HuH-7 (cell line): ENCODE results near the gene RFX1.
"Not testable (repeated sequence)": the region's sequence is repeated elsewhere in the genome, so short reads cannot be mapped to it uniquely, and the experiment has no call there.

Experiments used
- DNase-seq: peaks from one replicate; pipeline ENCODE4 v3.0.0; 2011; ENCODE audit warnings: low spot score

The RFX1 gene

GRCh38 chr19:13978351-13979243 is 27.5 kb downstream of the RFX1 start:
- DNase-seq = no peak

- DNase-seq = no peak
These were observed 28.3 kb downstream of the RFX1 start for GRCh38 chr19:13977803-13978202.

GRCh38 chr19:13976446-13976845 is 29.7 kb downstream of the RFX1 start:
- no peak for DNase-seq

GRCh38 chr19:13975870-13976269 is 30.2 kb downstream of the RFX1 start:
- no peak for DNase-seq

- no peak for DNase-seq
These were observed 32.0 kb downstream of the RFX1 start for GRCh38 chr19:13974073-13974472.

GRCh38 chr19:13973479-13973878 is 32.6 kb downstream of the RFX1 start:
- not testable (repeated sequence) for DNase-seq

- no peak for DNase-seq
These were observed 33.6 kb downstream of the RFX1 start for GRCh38 chr19:13972368-13973155.

- DNase-seq = not testable (repeated sequence)
These were observed 34.3 kb downstream of the RFX1 start for GRCh38 chr19:13971868-13972267.

GRCh38 chr19:13969897-13970296 is 36.2 kb downstream of the RFX1 start:
- no peak for DNase-seq

- DNase-seq = no peak
These were observed 37.1 kb downstream of the RFX1 start for GRCh38 chr19:13968999-13969398.

- DNase-seq = no peak
These were observed 37.7 kb downstream of the RFX1 start for GRCh38 chr19:13968383-13968935.

- DNase-seq = not testable (repeated sequence)
These were observed 38.9 kb downstream of the RFX1 start for GRCh38 chr19:13967206-13967605.

- DNase-seq = no peak
These were observed 39.4 kb downstream of the RFX1 start for GRCh38 chr19:13966684-13967128.

GRCh38 chr19:13965926-13966683 is 40.0 kb downstream of the RFX1 start:
- DNase-seq = no peak

GRCh38 chr19:13965377-13965896 is 40.7 kb downstream of the RFX1 start:
- no peak for DNase-seq

- no peak for DNase-seq
These were observed 41.3 kb downstream of the RFX1 start for GRCh38 chr19:13964776-13965175.

- no peak for DNase-seq
These were observed 42.5 kb downstream of the RFX1 start for GRCh38 chr19:13963603-13964105.

GRCh38 chr19:13962699-13963602 is 43.2 kb downstream of the RFX1 start:
- DNase-seq = no peak

- no peak for DNase-seq
These were observed 44.1 kb downstream of the RFX1 start for GRCh38 chr19:13961826-13962698.
